ENCODE measurements around the gene MRPL4.

MRPL4 gene

DNA sequence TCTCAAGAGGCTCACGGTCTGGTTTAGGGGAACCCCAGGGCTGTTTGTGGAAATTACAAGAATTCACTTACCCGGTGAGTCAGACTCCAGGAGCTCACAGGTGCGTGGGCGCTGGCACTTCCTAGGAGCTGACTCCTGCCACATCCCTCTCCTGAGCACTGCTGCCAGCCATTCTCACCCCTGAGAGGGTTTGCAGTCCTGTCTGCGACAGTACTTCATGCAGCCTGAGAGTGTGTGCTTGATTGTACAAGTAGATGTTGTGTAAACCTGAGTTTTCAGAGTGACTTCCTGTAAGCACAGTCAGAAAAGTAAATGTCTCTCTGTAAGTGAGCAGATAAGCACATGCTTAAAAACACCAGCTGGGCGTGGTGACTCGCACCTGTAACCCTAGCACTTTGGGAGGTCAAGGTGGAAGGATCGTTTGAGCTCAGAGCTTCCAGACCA, 8.1 kb downstream of the MRPL4 start:
- no peak for DNase-seq (ENCODE audit: extremely low read depth, low read depth)
- no peak overlapping the region for H3K4me3 ChIP-seq (replicated peaks; ENCODE audit: low read depth, low read length)
- no peak for TF ChIP-seq CTCF (IDR thresholded peaks at IDR 0.05; ENCODE audit: low read depth, low read length, missing control alignments)

DNA sequence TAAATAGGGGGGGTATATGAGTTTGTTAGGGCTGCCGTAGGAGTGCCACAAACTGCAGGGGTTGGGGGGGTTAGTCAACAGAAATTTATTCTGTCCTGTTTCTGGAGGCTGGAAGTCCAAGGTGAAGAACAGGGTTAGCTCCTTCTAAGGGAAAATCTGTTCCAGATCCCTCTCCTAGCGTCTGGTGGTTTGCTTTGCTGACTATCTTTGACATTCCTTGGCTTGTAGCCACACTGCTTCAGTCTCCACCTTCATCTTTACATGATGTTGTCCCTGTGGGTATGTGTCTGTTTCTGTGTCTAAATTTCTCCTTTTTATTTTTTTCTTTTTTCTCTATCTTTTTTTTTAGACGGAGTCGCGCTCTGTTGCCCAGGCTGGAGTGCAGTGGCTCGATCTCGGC, 10.8 kb downstream of the MRPL4 start:
- TF ChIP-seq CTCF (IDR thresholded peaks at IDR 0.05; ENCODE audit: low read depth, low read length, missing control alignments): no peak
- no peak for DNase-seq (ENCODE audit: extremely low read depth, low read depth)
- H3K4me3 ChIP-seq (replicated peaks; ENCODE audit: low read depth, low read length): no peak overlapping the region

- no peak for TF ChIP-seq CTCF (IDR thresholded peaks at IDR 0.05; ENCODE audit: low read depth, low read length, missing control alignments)
- DNase-seq (ENCODE audit: extremely low read depth, low read depth): no peak
- no peak overlapping the region for H3K4me3 ChIP-seq (replicated peaks; ENCODE audit: low read depth, low read length)
Measured at GRCh38 chr19:10266706-10267105, 14.7 kb downstream of the MRPL4 start.

DNA sequence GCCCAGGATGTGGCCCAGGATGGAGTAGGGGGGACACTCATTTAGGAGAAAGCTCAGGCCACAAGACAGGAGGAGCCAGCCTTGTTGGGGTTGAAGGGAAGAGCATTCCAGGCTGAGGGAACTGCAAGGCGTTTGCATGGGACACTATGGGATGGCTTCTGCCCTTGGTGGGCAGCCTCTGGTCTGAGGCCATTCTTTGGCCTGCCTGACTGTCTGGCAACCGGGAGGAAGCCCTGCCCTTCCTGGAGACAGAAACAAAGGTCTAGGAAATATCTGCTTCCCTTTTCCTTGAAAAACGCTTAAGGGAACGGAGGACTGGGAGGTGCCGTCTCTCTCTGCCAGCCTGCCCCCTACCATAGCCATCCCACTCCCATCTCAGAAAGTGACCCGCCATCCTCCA, 16.1 kb downstream of the MRPL4 start:
- no peak for TF ChIP-seq CTCF (IDR thresholded peaks at IDR 0.05; ENCODE audit: low read depth, low read length, missing control alignments)
- no peak for DNase-seq (ENCODE audit: extremely low read depth, low read depth)
- H3K4me3 ChIP-seq (replicated peaks; ENCODE audit: low read depth, low read length): no peak overlapping the region

DNA sequence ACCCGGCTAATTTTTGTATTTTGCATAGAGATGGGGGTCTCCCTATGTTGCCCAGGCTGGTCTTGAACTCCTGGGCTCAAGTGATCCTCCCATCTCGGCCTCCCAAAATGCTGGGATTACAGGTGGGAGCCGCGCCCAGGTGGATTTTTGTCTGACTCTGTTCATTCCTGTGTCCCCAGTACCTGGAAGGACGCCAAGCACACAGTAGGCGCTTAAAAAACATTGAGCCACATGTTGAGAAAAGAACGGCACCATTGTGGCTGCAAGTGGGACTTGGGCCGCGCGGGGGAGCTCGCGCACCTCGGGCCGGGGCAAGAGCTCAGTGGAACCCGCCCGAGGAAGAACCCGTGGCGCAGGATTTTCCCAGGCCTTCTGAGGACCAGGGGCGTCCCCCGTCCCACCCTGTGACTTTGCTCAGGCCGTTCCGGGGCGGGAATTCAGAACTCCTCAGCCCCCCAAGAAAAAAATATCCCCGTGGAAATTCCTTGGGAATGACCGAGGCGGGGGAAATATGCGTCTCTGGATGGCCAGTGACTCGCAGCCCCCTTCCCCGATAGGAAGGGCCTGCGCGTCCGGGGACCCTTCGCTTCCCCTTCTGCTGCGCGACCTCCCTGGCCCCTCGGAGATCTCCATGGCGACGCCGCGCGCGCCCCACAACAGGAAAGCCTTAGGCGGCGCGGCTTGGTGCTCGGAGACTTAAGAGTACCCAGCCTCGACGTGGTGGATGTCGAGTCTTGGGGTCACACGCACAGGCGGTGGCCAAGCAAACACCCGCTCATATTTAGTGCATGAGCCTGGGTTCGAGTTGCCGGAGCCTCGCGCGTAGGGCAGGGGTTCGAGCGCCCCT, 17.5 kb downstream of the MRPL4 start:
- DNase-seq (ENCODE audit: extremely low read depth, low read depth): no peak
- H3K4me3 ChIP-seq (replicated peaks; ENCODE audit: low read depth, low read length): no peak overlapping the region
- peak; percentile 87 for TF ChIP-seq CTCF (IDR thresholded peaks at IDR 0.05; ENCODE audit: low read depth, low read length, missing control alignments)

- DNase-seq (ENCODE audit: extremely low read depth, low read depth): no peak
- no peak overlapping the region for H3K4me3 ChIP-seq (replicated peaks; ENCODE audit: low read depth, low read length)
- TF ChIP-seq CTCF (IDR thresholded peaks at IDR 0.05; ENCODE audit: low read depth, low read length, missing control alignments): no peak
Measured at GRCh38 chr19:10270180-10270615, 18.2 kb downstream of the MRPL4 start.

Data from HFF-Myc (cell line).